HL-60 (cell line): Measurements from ENCODE around the gene PRKCE.

Experiments used
- DNase-seq, 2 experiments: peaks; one replicate each; pipeline ENCODE4 v3.0.0-alpha.2; 2010 to 2020; ENCODE audit warnings: low read depth in 1 of 2, low spot score in 1 of 2
- H3K27ac ChIP-seq: fragments of 250-450 bp; sonication (Bioruptor Pico); replicated peaks from 2 replicates; pipeline ENCODE4 v1.5.1; 2020; ENCODE audit warnings: mild to moderate bottlenecking, moderate library complexity
- H3K27me3 ChIP-seq: fragments of 250-450 bp; sonication (Bioruptor Pico); 2 replicates; pipeline ENCODE4 v1.5.1; 2021; ENCODE audit warnings: mild to moderate bottlenecking, moderate library complexity; ENCODE audit not compliant: insufficient read depth, poor library complexity, severe bottlenecking
- H3K4me3 ChIP-seq: replicated peaks from 2 replicates; pipeline ENCODE4 v1.5.1; 2011; ENCODE audit warnings: mild to moderate bottlenecking, control low read depth, low read length; ENCODE audit not compliant: insufficient read depth
- CTCF ChIP-seq: IDR thresholded peaks from one replicate; pipeline ENCODE4 v1.5.1; 2011; ENCODE audit warnings: low read length, control low read depth, inconsistent platforms; ENCODE audit not compliant: insufficient read depth
- GABPA ChIP-seq: IDR thresholded peaks from 2 replicates; pipeline ENCODE4 v1.6.1; 2012; ENCODE audit warnings: low read depth
- POLR2AphosphoS5 ChIP-seq: IDR thresholded peaks from 2 replicates; pipeline ENCODE4 v1.6.1; 2012; ENCODE audit warnings: low read depth
- REST ChIP-seq: IDR thresholded peaks from 2 replicates; pipeline ENCODE4 v1.6.1; 2012; ENCODE audit warnings: low read depth; ENCODE audit not compliant: insufficient replicate concordance
- SPI1 ChIP-seq: IDR thresholded peaks from 2 replicates; pipeline ENCODE4 v1.6.1; 2012; ENCODE audit warnings: low read depth, mild to moderate bottlenecking, borderline replicate concordance

The PRKCE gene

GRCh38 chr2:45836740-45837139 lies 185.3 kb downstream of the PRKCE start:
- Histone ChIP-seq H3K27me3 (no peaks in the 10 kb centered on the region), H3K27ac (no peak overlapping the region), H3K4me3 (no peak overlapping the region)
- no peak for TF ChIP-seq CTCF
- no peak for TF ChIP-seq POLR2AphosphoS5
- TF ChIP-seq SPI1, result no peak
- no peak for TF ChIP-seq GABPA
- no peak for TF ChIP-seq REST
- DNase-seq, result no peak

GRCh38 chr2:45837812-45838341 lies 186.4 kb downstream of the PRKCE start:
- Histone ChIP-seq H3K27ac (no peak overlapping the region), H3K4me3 (no peak overlapping the region), H3K27me3 (no peaks in the 10 kb centered on the region)
- no peak for TF ChIP-seq CTCF
- no peak for TF ChIP-seq REST
- DNase-seq, result no peak

GRCh38 chr2:45839508-45840251 lies 188.2 kb downstream of the PRKCE start:
- H3K4me3 ChIP-seq, result no peak overlapping the region
- H3K27me3 ChIP-seq, result no peaks in the 10 kb centered on the region
- no peak overlapping the region for H3K27ac ChIP-seq
- DNase-seq, result no peak
- TF ChIP-seq GABPA, result no peak
- no peak for TF ChIP-seq SPI1
- TF ChIP-seq REST, result no peak
- TF ChIP-seq POLR2AphosphoS5, result no peak
- TF ChIP-seq CTCF, result no peak
